Gastrocnemius medialis (tissue), 4 donors: Measurements from ENCODE around the gene PRIMPOL.

Source experiments
- CTCF ChIP-seq, 5 experiments: fragments of 450-650 bp in 3 of 5; fragments of 200-600 bp in 2 of 5; sonication (generic) in 2 of 5; IDR thresholded peaks in 4 of 5; conservative IDR thresholded peaks in 1 of 5; 1 replicate in 4 of 5; 2 replicates in 1 of 5; pipeline ENCODE4 v1.5.1; 2016 to 2019; ENCODE audit warnings: antibody characterized with exemption in 5 of 5, mild to moderate bottlenecking in 3 of 5, moderate library complexity in 3 of 5
- POLR2A ChIP-seq, 2 donors: fragments of 450-650 bp; IDR thresholded peaks; one replicate each; pipeline ENCODE4 v1.6.1; 2017; ENCODE audit warnings: antibody characterized with exemption in 2 of 2, mild to moderate bottlenecking in 2 of 2, moderate library complexity in 2 of 2

- no peak for TF ChIP-seq CTCF (IDR thresholded peaks at IDR 0.05 in 4 of 5, conservative IDR thresholded peaks at IDR 0.05 in 1 of 5)
- TF ChIP-seq POLR2A (IDR thresholded peaks at IDR 0.05) = no peak
Measured at GRCh38 chr4:184715526-184715925, 66.0 kb downstream of the PRIMPOL start.
